ENCODE data around the gene STRIP2. TPM values are rescaled to one million over a fixed set of nuclear protein-coding genes. Genes with fewer than 3 reads are reported as not detected.

The STRIP2 gene
- total RNA-seq, 1 experiment from 2014 or later: 6.5 TPM

Other genes with a start within 250 kb of the STRIP2 start
- gene SMO, start 245.8 kb upstream of the STRIP2 start, total RNA-seq (2021): 56.9 to 61.4 TPM (median 60.3 TPM) in 3 replicates
- 25.6 to 28.5 TPM (median 28.4 TPM) in 3 replicates for gene AHCYL2, start 209.4 kb upstream of the STRIP2 start, total RNA-seq (2021)
- gene SMKR1, start 68.1 kb downstream of the STRIP2 start, total RNA-seq (2021): 0.23 to 0.50 TPM (median 0.34 TPM) in 3 replicates
- gene NRF1, start 177.3 kb downstream of the STRIP2 start, total RNA-seq (2021): 16.4 to 18.3 TPM (median 16.4 TPM) in 3 replicates

Measured in WTC11 (cell line).